ENCODE results near the gene RAD52. TPM values are rescaled to one million over a fixed set of nuclear protein-coding genes. Genes with fewer than 3 reads are reported as not detected.

Gene RAD52
- total RNA-seq, 1 experiment from 2014 or later: 24.7 TPM

DNA sequence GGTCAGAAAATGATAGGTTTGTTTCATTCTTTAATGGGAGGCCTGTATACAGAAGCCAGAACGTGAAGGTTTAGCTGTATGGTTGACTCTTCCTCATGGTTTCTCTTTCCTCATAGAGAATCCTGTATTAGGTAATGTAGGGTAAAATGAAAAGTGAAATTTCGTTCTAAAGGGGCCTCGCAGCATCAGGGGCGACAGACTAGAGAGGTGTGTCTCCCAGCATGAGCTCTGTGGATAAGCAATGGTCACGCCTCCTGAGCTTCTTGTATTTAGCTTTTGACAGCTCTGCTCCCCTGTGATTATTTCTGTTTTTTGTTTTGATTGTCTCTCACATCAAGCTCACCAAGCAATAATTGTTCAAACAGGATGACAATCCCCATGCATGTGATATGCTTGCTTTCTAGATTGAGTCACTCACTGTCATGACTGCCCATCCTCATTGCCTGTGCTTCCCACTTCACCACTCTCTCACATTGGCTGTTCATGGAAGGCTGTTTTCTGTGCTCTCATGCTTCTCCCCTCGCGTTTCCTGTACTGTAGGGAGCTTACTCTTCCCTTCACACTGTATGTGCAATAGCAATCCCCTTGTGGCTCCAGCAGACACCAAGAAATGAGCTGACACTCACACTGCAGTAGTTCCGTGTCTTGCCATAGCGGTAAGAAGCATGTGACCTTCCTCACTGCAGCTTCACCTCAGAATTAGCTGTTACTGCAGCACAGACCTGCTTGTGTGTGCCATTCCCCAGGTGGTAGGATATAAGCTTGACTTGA lies 44.0 kb downstream of the RAD52 start:
- H3K27ac ChIP-seq (ENCODE audit: low read depth, low read length, poor library complexity, severe bottlenecking): no peak overlapping the region
- no peak for DNase-seq (ENCODE audit: low spot score)
- POLR2A ChIA-PET (ENCODE audit: low non-redundant PET): no interaction called here
- BruUV-seq (replicated peaks): no TSS peak
- H3K9me3 ChIP-seq (ENCODE audit: low read depth, low read length, poor library complexity, severe bottlenecking): no peaks in the 10 kb centered on the region
- intact Hi-C loops (cut with micrococcal nuclease; ENCODE audit: unreplicated experiment): no loop called here
- peaks cover 23% of the 10 kb centered on the region for H3K4me1 ChIP-seq (ENCODE audit: insufficient read depth, low read length, poor library complexity, severe bottlenecking)
- TF ChIP-seq, protein P1, sequence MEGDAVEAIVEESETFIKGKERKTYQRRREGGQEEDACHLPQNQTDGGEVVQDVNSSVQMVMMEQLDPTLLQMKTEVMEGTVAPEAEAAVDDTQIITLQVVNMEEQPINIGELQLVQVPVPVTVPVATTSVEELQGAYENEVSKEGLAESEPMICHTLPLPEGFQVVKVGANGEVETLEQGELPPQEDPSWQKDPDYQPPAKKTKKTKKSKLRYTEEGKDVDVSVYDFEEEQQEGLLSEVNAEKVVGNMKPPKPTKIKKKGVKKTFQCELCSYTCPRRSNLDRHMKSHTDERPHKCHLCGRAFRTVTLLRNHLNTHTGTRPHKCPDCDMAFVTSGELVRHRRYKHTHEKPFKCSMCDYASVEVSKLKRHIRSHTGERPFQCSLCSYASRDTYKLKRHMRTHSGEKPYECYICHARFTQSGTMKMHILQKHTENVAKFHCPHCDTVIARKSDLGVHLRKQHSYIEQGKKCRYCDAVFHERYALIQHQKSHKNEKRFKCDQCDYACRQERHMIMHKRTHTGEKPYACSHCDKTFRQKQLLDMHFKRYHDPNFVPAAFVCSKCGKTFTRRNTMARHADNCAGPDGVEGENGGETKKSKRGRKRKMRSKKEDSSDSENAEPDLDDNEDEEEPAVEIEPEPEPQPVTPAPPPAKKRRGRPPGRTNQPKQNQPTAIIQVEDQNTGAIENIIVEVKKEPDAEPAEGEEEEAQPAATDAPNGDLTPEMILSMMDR (conservative IDR thresholded peaks at IDR 0.05; ENCODE audit: low read depth, low read length): no peak
- no peak for TF ChIP-seq EZH2 (IDR thresholded peaks at IDR 0.05; ENCODE audit: borderline replicate concordance, low read depth, low read length, poor library complexity, severe bottlenecking)
- CTCF ChIA-PET: no interaction called here
- H3K27me3 ChIP-seq (replicated peaks; ENCODE audit: insufficient read depth, low read depth, low read length, poor library complexity): no peaks in the 10 kb centered on the region
- no peak overlapping the region for H3K4me3 ChIP-seq (ENCODE audit: low read depth, low read length, poor library complexity, severe bottlenecking)
- H3K36me3 ChIP-seq (ENCODE audit: insufficient read depth, low read length, poor library complexity, severe bottlenecking): peaks cover 71% of the 10 kb centered on the region

DNA sequence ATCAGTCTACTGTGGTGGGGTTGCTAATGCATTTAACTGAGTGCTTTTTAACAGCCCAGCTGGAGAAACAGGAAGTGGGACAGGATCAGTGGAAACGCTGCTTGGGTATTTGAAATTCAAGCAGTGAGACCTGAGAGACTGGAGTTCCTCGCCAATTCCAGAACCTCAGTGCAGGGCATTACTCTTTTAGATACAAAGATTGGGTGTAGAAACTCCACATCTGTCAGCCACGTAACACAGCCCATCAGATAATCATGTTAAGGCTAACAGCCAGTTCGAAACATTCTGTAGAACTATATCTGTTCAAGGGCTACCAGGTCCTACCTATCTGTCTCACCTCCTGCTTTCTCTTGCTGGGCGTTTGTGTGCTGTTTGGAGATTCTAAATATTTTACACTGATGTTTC lies 45.5 kb downstream of the RAD52 start:
- intact Hi-C loops (cut with micrococcal nuclease; ENCODE audit: unreplicated experiment): no loop called here

DNA sequence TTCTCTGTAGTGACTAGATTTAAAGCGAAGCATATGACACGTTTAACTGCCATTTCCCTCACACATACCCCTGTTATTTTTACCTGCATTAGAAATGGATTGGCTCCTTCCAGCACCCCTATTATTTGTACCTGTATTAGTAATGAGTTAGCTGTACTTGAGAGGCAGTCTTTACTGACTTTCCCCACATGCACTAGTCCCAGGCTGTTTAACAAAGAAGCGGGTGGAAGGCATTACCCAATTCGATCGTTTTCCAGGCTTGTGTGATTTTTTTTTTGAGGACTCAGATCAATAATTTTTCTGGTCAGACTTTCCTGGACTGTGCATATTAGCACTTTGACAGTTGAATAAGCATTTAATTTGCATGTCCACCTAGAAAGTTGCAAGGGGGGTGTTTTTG lies 46.4 kb downstream of the RAD52 start:
- CTCF ChIA-PET: no interaction called here
- POLR2A ChIA-PET (ENCODE audit: low non-redundant PET): no interaction called here
- intact Hi-C loops (cut with micrococcal nuclease; ENCODE audit: unreplicated experiment): no loop called here

More for the DNA sequence above, 45.5 kb downstream of the RAD52 start:
- BruUV-seq (replicated peaks): no TSS peak
- DNase-seq (ENCODE audit: low spot score): peak; percentile 83
- H3K27me3 ChIP-seq (replicated peaks; ENCODE audit: insufficient read depth, low read depth, low read length, poor library complexity): no peaks in the 10 kb centered on the region
- ChIA-PET CTCF (interaction anchor here (0.6 to 0.9 kb wide), 2 partner anchors 189 to 331 kb away, joined by 3 to 4 read pairs; no protein-coding TSS in a partner anchor), POLR2A (ENCODE audit: low non-redundant PET) (no interaction called here)
- no peaks in the 10 kb centered on the region for H3K9me3 ChIP-seq (ENCODE audit: low read depth, low read length, poor library complexity, severe bottlenecking)
- no peak overlapping the region for H3K4me3 ChIP-seq (ENCODE audit: low read depth, low read length, poor library complexity, severe bottlenecking)
- H3K36me3 ChIP-seq (ENCODE audit: insufficient read depth, low read length, poor library complexity, severe bottlenecking): peaks cover 67% of the 10 kb centered on the region
- H3K27ac ChIP-seq (ENCODE audit: low read depth, low read length, poor library complexity, severe bottlenecking): peak overlapping the region; percentile 47
- no peak for TF ChIP-seq EZH2 (IDR thresholded peaks at IDR 0.05; ENCODE audit: borderline replicate concordance, low read depth, low read length, poor library complexity, severe bottlenecking)
- TF ChIP-seq, protein P1 (conservative IDR thresholded peaks at IDR 0.05; ENCODE audit: low read depth, low read length): no peak
- H3K4me1 ChIP-seq (ENCODE audit: insufficient read depth, low read length, poor library complexity, severe bottlenecking): peaks cover 23% of the 10 kb centered on the region

More for the DNA sequence above, 46.4 kb downstream of the RAD52 start:
- BruUV-seq (replicated peaks): no TSS peak
- Histone ChIP-seq H3K9me3 (ENCODE audit: low read depth, low read length, poor library complexity, severe bottlenecking) (no peaks in the 10 kb centered on the region), H3K4me3 (ENCODE audit: low read depth, low read length, poor library complexity, severe bottlenecking) (no peak overlapping the region), H3K4me1 (ENCODE audit: insufficient read depth, low read length, poor library complexity, severe bottlenecking) (peaks cover 23% of the 10 kb centered on the region), H3K27ac (ENCODE audit: low read depth, low read length, poor library complexity, severe bottlenecking) (peak overlapping the region; percentile 47), H3K27me3 (replicated peaks; ENCODE audit: insufficient read depth, low read depth, low read length, poor library complexity) (no peaks in the 10 kb centered on the region), H3K36me3 (ENCODE audit: insufficient read depth, low read length, poor library complexity, severe bottlenecking) (peaks cover 59% of the 10 kb centered on the region)
- TF ChIP-seq, protein P1 (conservative IDR thresholded peaks at IDR 0.05; ENCODE audit: low read depth, low read length): no peak
- TF ChIP-seq EZH2 (IDR thresholded peaks at IDR 0.05; ENCODE audit: borderline replicate concordance, low read depth, low read length, poor library complexity, severe bottlenecking): no peak
- no peak for DNase-seq (ENCODE audit: low spot score)

All from A673 (cell line).